CD4-positive, alpha-beta T cell treated with Interleukin-12 subunit alpha and Interleukin-12 subunit beta, for 1 hour (primary cell): ENCODE results near the gene MCHR2.
"Not testable (repeated sequence)": the region's sequence is repeated elsewhere in the genome, so short reads cannot be mapped to it uniquely, and the experiment has no call there.

Experiments used
- DNase-seq: peaks from one replicate; pipeline ENCODE4 v3.0.0-alpha.2; 2020

The MCHR2 gene, protein sequence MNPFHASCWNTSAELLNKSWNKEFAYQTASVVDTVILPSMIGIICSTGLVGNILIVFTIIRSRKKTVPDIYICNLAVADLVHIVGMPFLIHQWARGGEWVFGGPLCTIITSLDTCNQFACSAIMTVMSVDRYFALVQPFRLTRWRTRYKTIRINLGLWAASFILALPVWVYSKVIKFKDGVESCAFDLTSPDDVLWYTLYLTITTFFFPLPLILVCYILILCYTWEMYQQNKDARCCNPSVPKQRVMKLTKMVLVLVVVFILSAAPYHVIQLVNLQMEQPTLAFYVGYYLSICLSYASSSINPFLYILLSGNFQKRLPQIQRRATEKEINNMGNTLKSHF

DNA sequence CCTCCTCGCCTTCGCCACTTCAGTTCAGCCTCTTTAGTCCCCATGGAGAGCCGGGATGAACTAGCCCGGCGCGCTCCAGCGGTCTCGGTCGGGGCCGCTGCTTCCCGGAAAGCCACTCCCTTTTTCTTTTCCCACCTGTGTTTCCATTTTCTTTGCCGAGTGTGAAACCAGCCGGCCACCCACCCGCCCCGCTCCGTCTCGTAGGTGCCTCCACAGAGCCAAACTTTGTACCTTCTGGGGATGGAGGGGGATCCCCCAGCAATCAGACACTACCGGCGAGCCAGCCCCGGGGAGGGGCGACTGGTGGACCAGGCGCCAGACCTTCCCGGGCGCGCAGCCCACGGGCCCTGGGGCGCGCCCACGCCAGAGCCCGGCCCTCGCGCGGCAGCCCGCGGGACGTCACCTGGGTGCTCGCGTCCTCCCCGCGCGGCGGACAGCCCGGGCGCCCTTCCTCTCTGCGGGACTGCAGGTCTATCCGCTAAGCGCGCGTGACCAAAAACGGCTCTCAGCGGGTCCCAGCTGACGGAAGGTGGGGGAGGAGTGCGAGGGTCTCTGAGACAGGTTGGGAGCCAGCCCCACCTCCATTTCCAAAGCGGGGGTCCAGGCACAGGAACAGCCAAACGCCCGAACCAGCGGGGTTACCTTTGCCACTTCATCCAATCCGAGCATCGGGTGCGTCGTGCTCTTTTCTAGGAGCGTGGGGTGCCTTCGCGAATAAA is at the start of gene MCHR2:
TSS of gene MCHR2 (minus strand) at position 691 of the 719 bp plus-strand sequence. CDS start 38,076 bp downstream, outside the sequence.
- DNase-seq, result no peak

DNA sequence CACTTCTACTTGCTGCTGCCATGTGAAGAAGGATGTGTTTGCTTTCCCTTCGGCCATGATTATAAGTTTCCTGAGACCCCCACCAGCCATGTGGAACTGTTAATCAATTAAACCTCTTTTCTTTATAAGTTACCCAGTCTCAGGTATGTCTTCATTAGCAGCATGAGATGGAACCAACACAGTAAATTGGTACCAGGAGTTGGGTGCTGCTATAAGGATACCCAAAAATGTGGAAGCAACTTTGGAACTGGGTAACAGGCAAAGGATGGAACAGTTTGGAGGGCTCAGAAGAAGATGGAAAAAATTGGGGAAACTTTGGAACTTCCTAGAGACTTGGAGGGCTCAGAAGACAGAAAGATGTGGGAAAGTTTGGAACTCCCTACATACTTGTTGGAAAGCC is 44.5 kb upstream of the MCHR2 start:
- not testable (repeated sequence) for DNase-seq

DNA sequence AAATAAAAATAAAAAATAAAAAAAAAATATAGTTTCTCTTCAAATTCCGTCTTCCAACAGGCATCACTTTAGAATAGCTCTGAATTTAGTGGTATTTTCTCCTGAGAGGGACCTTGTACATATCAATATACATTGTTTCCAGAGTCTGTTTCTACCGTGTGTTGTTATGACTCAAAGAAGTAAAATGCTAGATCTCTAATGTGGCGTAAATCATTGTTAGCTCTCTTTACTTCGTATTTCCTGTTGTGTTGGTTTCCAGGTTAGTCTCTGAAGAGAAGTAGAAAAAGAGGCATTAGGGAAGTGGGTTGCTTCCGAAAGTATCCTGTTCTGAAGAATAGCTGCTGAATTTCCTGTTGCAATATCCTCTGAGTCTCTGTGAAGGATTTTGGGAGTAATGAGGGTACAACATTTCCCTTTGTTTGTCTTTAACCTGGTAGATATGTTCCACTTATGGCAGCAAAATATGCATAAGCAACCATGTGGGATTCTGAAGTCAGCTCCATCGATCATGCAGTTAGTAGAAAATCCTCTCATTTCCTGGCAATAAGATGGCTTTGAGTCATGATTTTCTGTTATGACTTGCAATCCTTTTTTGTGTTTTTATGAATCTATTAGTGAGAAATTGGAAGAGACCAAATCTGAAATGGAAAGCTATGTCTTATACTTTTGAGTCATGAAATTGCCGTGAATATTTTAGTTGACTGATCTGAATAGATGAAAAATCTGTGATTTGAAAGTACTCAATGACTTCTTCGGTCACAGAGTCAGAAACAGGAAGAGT is 42.0 kb upstream of the MCHR2 start:
- no peak for DNase-seq

DNA sequence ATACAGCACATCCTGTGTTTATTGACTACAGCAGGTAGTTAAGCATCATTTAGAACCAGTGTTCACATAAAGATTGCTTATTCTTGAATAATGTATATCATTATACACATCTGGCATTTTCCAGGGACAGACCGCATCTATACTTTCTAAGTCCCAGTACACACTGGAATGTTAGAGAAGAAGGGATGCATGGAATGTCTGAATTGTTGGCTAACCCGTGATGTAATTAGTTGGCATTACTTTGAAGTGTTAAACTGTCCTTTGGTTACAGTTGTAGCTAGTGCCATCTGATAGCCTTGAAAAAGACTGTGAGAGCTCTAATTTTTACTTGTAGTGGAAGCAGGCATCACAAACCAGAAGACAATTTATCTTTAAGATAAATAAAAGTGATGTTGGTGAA is 29.8 kb upstream of the MCHR2 start:
- no peak for DNase-seq

DNA sequence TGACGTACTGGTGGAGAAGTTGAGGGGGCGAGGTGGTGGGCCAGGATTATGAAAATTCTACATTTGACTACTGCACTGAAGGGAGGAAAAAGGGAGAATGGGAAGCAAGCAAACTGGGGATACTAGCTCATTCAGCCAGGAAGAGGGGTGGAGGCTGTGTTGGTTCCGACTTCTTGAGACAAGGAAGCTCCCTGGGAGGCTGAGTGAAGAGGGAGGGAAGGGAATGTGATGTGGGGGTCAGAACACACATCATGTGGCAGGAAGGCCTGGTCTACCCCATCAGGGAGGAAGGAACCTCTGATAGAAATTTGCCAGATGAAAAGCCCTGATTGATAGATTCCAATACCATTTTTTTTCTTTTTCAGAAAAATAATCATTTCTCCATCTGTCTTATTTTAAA is 28.8 kb upstream of the MCHR2 start:
- DNase-seq, result no peak

DNA sequence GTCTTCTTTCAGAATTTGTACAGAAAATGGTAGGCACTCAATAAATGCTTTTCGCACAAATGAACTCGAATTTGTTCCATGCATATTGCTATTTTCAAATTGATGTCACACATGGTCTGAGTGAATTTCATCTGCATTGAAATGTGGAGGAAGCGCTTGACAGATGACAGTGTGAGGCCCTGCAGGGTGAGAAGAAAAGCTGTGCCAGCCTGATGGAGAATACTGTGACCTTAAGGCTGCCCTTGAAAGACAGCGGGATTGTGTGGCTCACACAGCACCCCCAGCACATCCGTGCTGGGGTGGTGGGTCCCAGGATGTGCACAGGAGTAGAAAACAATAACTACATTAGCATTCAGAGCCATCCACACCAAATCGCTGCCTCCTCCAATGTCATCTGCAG is 14.8 kb upstream of the MCHR2 start:
- DNase-seq, result no peak

DNA sequence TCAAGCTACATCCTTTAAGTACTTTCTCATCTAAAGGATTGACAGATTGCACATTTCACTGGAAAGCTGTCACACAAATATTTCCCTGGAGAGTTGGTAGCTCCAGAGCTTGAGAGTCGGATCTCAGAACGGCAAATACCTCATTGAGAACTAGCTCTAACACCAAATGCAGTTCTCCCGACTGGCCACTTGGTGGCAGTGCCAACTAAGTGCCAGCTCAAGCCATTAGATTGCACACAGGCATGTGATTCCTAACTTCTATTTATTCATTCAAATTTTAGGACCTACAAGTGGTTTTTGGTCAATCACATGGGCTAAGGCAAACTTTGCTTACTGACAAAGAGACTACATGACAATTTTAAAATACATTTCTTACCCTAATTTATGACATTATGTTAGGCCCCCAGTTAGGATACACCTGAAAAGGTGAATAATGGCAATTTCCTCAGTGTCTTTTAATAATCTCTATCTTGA is 7.9 kb upstream of the MCHR2 start:
- DNase-seq, result peak; percentile 39

DNA sequence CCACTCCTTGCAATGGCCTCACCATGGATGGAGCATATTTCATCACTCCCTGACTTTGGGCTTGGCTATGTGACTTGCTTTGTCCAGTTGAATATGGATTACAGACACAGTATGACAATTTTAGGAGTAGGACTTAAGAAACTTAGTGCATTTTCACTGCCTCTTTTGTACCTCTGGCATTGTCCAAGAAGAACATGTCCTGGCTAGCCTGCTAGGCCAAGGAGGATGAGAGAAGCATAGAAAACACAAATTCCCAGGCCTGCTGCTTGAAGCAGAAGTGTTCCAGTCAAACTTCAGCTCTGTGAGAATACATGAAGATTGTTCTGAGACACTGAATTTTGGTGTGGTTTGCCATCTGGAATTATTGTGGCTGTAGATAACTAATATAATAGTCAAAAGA is 3.1 kb upstream of the MCHR2 start:
- DNase-seq, result no peak

DNA sequence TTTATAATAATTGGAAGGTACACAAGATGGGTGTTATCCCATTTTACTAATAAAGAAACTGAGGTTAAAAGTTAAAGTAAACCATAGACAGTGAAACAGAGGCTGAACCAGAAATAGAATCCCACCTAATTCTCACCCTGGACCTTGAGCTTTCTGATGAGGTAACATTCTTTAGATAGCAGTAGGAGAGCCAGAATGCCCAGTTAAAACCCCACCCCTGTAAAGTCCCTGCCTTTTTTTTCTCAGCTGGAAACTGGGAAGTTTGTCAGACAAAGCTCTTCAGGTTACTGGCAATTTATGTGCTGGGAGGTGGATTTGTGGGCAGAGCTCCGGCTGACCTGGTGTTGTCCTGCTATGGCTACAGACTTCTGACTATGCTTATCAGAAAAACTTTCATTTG is 1.9 kb upstream of the MCHR2 start:
- DNase-seq, result no peak

DNA sequence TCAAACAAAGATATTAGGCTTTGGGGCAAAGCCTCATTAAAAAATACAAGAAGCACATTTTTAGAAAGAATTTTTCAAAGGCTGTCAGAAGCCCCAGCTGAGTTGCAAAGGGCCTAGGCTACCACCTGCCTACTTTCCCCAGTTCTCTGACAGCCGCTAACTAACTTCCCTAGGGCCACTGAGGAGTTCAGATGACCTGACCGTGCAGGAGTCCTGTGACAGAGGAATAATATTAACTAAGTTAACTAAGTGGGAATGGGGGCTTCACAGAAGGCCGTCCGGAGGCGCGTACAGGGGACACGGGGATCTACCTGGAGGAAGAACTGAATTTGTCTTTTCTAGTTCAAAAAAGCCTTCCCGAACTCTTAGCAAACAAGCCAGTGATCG is 884 bp downstream of the MCHR2 start:
- DNase-seq, result no peak

DNA sequence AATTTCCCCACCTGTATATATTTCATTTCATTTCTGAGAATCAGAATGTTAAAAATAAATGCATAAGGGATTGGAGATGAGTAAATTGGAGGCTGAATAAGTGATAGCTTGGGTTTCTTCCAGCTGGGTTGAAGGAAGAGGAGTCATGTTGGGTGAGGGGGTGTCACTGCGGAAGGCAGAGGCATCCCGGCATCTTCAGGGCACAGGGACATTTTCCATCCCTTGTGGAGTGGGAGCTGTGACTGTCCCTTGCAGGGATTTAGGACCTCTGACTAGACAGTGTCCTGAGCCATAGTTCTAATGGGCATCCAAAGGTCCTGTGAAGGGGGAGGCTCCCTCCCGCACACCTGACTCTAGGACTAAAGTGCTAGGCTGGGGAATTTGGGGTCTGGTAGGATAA is 2.1 kb downstream of the MCHR2 start:
- DNase-seq, result no peak

DNA sequence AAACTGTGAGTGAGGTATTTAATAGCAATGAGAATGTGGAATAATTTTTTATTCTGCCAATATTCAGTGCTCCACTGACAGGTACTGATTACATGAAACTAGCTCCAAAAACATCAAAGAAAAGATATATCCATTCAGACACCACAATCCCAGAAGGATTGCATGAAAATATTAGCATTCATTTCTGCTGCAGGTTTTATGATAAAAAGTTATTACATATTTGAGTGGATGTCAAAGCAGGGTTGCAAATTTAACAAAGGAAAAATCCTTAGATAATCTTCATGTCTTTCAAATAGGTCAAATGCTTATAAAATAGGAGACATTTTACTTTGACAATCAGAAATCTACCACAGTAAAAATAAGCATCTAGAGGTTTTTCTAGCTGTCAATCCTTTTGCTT is 13.3 kb downstream of the MCHR2 start:
- DNase-seq, result no peak

DNA sequence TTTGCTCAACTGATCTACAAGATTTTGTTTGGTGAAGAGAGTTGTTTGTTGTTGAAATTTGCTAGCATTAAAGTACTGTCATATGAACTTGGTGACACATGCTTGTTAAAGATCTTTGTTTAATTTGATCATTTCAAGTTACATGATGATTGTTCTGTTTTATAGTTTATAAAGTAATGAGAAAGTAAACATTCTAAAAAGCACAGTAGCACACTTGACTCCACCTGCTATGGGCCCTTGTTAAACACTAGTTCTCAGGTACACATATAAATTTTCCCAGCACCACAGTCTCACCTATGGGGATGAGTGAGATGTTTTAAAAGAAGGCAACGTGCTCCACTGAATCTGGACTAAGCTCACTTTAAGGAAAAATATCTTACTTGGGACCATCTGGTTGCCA is 14.1 kb downstream of the MCHR2 start:
- DNase-seq, result no peak

DNA sequence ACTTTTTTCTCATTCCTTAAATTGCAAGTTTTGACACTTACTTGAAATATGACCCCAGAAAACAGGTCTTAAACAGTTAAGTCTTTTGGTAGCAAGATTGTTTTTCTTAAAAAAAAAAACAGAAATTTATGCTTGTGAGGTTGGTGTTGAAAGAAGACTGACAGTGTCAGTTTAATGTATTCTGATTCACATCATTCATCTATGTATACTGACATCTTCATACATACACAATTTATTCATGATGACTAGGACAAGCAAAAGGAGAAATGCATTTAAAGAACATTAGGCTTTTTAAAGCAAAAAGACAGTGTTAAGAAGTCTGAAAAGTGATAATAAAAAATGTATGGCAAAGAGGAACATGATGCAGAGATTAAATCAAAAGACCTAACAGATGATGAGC is 27.0 kb downstream of the MCHR2 start:
- DNase-seq, result no peak

DNA sequence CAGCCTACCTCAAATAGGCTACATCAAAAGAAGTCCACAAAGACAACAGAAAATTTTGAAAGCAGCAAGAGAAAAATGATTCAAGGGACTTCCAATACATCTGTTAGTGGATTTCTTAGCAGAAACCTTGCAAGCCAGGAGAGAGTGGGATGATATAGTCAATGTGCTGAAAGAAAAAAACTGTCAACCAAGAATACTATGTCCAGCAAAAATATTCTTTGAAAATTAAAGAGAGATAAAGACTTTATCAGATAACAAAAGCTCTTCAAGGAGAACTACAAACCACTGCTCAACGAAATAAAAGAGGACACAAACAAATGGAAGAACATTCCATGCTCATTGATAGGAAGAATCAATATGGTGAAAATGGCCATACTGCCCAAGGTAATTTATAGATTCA is 34.0 kb downstream of the MCHR2 start:
- DNase-seq, result no peak

DNA sequence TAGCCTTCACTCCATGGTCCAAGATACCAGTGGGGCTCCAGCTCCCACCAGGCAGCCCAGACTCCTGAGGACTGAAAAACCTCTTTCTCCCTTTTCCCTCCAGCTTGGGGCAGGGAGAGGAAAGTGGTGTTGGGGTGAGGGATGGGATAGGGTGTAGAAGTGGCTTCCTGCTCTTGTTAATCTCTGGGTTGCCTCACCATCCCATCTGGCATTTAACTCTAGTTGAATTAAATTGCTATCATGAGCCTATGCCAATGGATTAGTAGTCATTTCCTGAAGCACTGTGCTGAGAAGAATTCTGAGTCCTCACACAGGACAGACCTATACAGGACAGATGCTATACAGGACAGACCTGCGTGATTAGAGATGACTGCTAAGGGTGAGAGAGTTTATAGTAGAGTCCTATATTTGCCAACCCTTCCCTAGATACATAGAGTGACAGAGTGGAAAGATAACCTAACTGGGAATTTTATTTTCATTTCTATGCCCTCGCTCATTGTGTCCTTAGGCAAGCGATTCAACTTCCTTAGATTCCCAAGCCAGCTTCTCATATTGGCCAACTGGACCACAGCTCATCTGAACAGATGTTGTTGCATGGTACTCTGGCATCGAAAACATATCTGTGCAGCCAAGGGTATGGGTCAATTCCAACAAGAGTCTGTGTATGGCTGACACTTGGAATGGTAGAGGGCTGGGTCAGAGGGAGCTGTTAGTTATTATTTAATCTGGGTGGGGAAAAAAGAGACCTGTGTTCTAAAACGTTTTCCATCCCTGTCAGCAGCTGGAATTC is 42.8 kb downstream of the MCHR2 start:
- no peak for DNase-seq

DNA sequence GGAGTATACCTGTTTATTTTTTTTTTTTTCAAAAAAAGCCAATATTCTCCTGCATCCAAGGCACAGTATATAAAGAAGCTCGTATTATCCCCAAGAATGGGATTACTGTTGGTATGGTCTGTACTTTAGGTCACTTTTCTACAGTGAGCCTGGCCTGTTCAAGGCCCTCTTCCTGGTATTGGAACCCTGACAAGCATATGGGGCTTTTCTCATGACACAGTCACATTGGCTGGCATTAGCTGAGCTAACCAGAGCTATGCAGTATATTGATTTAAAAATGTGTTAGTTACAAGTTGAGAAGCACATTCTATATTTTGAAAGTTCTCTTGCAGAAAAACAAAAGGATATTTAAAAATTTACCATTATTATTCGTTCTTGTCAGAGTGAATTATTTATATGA is 48.0 kb downstream of the MCHR2 start:
- DNase-seq, result no peak

DNA sequence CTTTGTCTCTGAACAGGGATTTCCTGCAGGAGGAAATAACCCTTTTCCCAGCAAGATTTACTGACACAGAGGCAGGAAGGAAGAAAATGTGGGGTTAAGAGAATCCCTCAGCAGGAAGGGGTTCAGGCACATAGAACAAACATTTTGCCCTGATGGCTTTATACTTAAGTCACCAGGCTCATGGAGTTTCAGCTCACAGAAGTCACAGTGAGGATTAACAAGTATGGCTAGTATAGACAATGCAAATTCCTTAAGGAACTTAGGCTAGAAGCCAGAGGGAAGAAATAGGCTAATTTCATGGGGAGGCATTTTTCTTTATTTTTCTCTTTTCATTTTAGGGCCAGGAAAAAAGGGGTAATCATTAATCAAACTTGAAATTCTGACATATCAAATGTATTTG is 50.2 kb downstream of the MCHR2 start:
- no peak for DNase-seq

DNA sequence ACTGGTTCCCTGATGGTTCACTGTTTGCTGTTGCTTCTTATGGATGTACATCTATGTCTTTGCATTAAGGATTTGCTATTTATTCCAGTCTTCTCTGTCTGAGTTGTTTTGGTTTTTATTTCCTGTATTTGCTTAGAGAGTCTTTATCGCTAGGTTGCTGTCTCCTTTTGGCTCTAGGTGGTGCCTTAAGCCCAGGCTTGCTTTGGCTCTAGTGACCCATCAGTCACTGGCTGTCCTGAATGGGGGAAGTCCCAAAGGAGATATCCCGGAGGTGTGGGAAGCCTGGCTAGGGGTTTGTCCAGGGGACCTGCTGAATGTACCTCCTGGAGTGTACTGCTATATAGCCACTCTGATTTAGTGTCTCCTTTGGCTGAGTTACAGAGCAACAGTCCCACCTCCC is 53.4 kb downstream of the MCHR2 start:
- no peak for DNase-seq

DNA sequence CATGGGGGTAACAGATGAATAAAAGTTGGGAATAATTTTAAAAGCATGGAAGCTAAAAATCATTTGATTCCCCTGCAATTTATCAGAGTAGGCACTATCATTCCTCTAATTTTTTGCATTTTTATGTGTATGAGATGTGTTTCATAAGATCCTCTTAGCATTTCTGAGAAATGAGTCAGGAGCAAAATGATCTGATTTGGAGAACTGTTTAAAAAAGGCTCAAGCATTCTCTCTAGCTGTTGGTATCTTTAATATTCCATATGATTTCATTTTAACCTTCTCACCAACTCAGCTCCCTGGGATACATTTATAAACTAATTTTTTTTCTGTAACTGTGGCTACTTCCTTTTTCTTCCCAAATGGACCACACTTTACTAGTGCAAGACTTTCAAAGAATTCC is 60.9 kb downstream of the MCHR2 start:
- no peak for DNase-seq

DNA sequence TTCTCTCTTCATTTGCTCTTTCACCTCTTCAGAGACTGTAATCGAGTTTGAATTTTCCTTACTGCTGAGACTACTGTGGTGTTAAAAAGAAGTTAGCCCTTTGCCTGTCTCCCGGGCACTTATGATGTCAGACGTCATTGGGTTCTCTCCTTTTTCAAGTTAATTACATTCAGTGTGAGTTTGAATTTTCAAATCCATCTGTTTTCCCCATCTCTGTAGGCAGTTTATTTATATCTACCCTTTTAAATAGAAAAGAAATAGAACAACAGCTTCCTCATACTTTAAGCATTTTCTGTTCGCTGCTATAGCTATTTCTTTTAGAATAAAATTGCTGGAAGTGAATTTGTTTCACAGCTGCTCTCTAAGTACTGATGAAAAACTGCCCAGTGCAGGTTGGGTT is 81.4 kb downstream of the MCHR2 start:
- no peak for DNase-seq

DNA sequence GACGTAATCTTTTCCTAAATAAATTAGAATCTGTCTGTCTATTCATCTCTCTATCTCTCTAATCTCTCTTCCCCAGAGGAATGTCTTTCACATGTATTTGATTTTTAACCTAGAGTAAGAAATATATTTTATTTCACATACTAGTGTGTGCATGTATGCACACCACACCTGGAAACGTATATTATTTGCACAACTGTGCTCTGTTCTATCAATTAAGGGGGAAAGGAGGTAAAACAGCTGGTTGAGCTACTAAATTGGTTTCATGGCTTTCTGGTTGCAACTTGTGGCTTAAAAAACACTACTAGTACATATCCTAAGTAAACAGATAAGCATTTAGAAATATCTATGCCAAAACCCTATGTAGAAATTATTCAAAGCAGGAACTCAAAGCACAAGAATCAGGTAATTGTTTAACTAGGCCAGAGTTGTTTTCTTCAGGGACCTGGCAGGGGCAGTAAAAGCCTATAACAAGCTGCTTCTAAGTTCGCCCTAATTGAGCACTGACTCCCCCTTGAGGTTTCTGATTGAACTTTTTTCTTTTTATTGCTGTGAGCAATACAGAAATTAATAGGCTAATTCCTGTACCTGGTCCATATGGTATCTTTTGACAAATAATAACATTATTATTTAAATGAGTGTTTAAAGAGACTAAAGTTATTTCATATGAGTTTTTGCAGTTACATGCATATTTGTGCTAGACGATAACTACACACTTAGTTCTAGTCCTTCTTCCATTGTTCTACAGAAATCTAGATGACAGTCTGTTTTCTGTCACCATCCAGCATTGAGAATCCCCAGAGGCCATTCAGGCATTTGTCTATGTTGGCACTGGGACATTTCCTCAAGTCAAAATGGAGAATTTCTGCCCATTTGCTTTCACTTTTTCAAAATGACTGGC is 88.6 kb downstream of the MCHR2 start:
- DNase-seq, result peak; percentile 12
